KMS-11 (cell line): Measurements from ENCODE around the gene TICRR.

ENCODE experiments used
- H2AFZ ChIP-seq: fragments of 200-600 bp; sonication (generic); 2 replicates; pipeline ENCODE4 v1.6.1; 2016; ENCODE audit warnings: antibody characterized with exemption, mixed run types, low read depth
- H3K27ac ChIP-seq: fragments of 200-600 bp; sonication (generic); 2 replicates; pipeline ENCODE4 v1.6.1; 2016; ENCODE audit warnings: mild to moderate bottlenecking, mixed run types
- H3K27me3 ChIP-seq: fragments of 200-600 bp; sonication (generic); 2 replicates; pipeline ENCODE4 v1.6.1; 2017; ENCODE audit warnings: mild to moderate bottlenecking, low read depth, mixed run types, moderate library complexity; ENCODE audit not compliant: insufficient read depth
- H3K36me3 ChIP-seq: fragments of 200-600 bp; sonication (generic); 2 replicates; pipeline ENCODE4 v1.6.1; 2017; ENCODE audit warnings: mild to moderate bottlenecking, mixed run types; ENCODE audit not compliant: insufficient read depth
- H3K4me1 ChIP-seq: fragments of 200-600 bp; sonication (generic); 2 replicates; pipeline ENCODE4 v1.6.1; 2016; ENCODE audit warnings: mild to moderate bottlenecking, low read depth, mixed run types; ENCODE audit not compliant: poor library complexity, severe bottlenecking
- H3K4me2 ChIP-seq: fragments of 200-600 bp; sonication (generic); 2 replicates; pipeline ENCODE4 v1.7.0; 2016; ENCODE audit warnings: mild to moderate bottlenecking, mixed run types
- H3K4me3 ChIP-seq: fragments of 200-600 bp; sonication (generic); IDR thresholded peaks from 2 replicates; pipeline ENCODE4 v1.6.1; 2017; ENCODE audit warnings: low read depth, low read length, mixed read lengths; ENCODE audit not compliant: insufficient read depth
- H3K79me2 ChIP-seq: fragments of 200-600 bp; sonication (generic); 2 replicates; pipeline ENCODE4 v1.6.1; 2016; ENCODE audit warnings: low read depth, mixed run types; ENCODE audit not compliant: insufficient read depth
- H3K9ac ChIP-seq: fragments of 200-600 bp; sonication (generic); 2 replicates; pipeline ENCODE4 v1.6.1; 2016; ENCODE audit warnings: mild to moderate bottlenecking, mixed run types
- H4K20me1 ChIP-seq: fragments of 200-600 bp; sonication (generic); 2 replicates; pipeline ENCODE4 v1.6.1; 2016; ENCODE audit warnings: mild to moderate bottlenecking, mixed run types; ENCODE audit not compliant: insufficient read depth
- CTCF ChIP-seq: fragments of 200-600 bp; sonication (generic); conservative IDR thresholded peaks from 2 replicates; pipeline ENCODE4 v1.6.1; 2017; ENCODE audit warnings: low read depth, mild to moderate bottlenecking, antibody characterized with exemption, low read length, moderate library complexity, mixed read lengths

TICRR gene

GRCh38 chr15:89614164-89614563, 38.9 kb downstream of the TICRR start:
- Histone ChIP-seq H3K4me1 (peaks cover 33% of the 10 kb centered on the region), H3K27ac (no peak overlapping the region), H3K4me2 (no peak overlapping the region), H2AFZ (no peak overlapping the region), H3K9ac (no peak overlapping the region), H3K79me2 (no peaks in the 10 kb centered on the region; the same call in 1 of the 2 replicates), H4K20me1 (no peaks in the 10 kb centered on the region), H3K36me3 (peaks cover 20% of the 10 kb centered on the region; the same call in 1 of the 2 replicates), H3K27me3 (no peaks in the 10 kb centered on the region), H3K4me3 (no peak overlapping the region)
- TF ChIP-seq CTCF = no peak

GRCh38 chr15:89615135-89615534, 39.9 kb downstream of the TICRR start:
- Histone ChIP-seq H3K4me2 (no peak overlapping the region), H3K27me3 (no peaks in the 10 kb centered on the region), H2AFZ (no peak overlapping the region), H4K20me1 (no peaks in the 10 kb centered on the region), H3K36me3 (peaks cover 28% of the 10 kb centered on the region; the same call in 1 of the 2 replicates), H3K4me1 (peaks cover 24% of the 10 kb centered on the region), H3K27ac (no peak overlapping the region), H3K4me3 (no peak overlapping the region), H3K9ac (no peak overlapping the region), H3K79me2 (no peaks in the 10 kb centered on the region; the same call in 1 of the 2 replicates)
- TF ChIP-seq CTCF = no peak

GRCh38 chr15:89616228-89616627, 41.0 kb downstream of the TICRR start:
- Histone ChIP-seq H3K27me3 (no peaks in the 10 kb centered on the region), H3K9ac (no peak overlapping the region), H2AFZ (no peak overlapping the region), H3K4me2 (no peak overlapping the region), H3K27ac (no peak overlapping the region), H3K36me3 (peaks cover 30% of the 10 kb centered on the region; the same call in 1 of the 2 replicates), H3K4me3 (no peak overlapping the region), H3K79me2 (no peaks in the 10 kb centered on the region; the same call in 1 of the 2 replicates), H4K20me1 (no peaks in the 10 kb centered on the region), H3K4me1 (peaks cover 14% of the 10 kb centered on the region)
- TF ChIP-seq CTCF = no peak

- Histone ChIP-seq H3K4me3 (no peak overlapping the region), H3K27ac (no peak overlapping the region), H3K27me3 (no peaks in the 10 kb centered on the region), H3K36me3 (peaks cover 20% of the 10 kb centered on the region; the same call in 1 of the 2 replicates), H3K79me2 (no peaks in the 10 kb centered on the region), H3K4me2 (no peak overlapping the region), H2AFZ (no peak overlapping the region), H3K9ac (no peak overlapping the region), H3K4me1 (peaks cover under 1% of the 10 kb centered on the region), H4K20me1 (no peaks in the 10 kb centered on the region)
- no peak for TF ChIP-seq CTCF
These were observed 46.3 kb downstream of the TICRR start for GRCh38 chr15:89621547-89621946.
